ENCODE data around the gene GATAD2A. TPM values are rescaled to one million over a fixed set of nuclear protein-coding genes. Genes with fewer than 3 reads are reported as not detected.

GATAD2A gene
- total RNA-seq, 2 experiments from 2014 or later: 122 to 135 TPM

DNA sequence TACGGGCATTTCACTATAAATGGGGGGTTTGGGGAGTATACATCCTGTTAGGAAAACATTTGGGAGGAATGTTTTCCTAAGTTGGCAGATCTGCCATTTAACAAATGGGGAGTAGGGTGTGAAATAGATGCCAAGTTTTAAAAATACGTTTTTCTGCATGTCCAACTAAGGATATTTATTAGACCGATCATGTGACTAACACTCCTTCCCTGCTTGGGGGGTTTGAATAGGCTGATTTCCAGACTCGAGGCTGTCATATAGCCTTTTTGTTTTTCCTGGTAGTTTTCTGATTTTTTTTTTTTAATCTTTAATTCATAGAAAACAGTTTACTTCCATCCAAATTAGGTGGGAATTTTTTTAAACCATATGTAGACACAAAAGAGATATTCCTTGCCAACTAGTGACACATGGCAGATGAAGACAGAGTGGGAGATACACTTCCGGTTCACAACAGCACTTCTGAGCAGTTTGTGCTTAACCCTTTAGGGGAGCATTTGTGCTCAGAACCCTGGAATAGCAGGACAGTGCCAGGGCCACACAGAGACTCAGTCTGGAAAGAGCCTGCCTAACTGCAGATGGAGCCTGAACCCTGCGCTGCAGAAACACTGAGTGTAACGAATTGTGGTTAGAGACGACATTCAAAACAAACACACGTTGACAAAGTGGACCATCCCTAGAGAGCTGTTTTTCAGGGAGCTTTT lies 5.6 kb upstream of the GATAD2A start:
- no peaks in the 10 kb centered on the region for H3K36me3 Mint-ChIP-seq (ENCODE audit: low read depth)
- no peak for DNase-seq
- H3K4me1 Mint-ChIP-seq: peaks cover 36% of the 10 kb centered on the region
- POLR2A ChIA-PET: no interaction called here
- H3K27me3 Mint-ChIP-seq: no peaks in the 10 kb centered on the region
- H3K27ac Mint-ChIP-seq: no peak overlapping the region
- CTCF ChIA-PET: interaction anchor here (0.9 to 1.6 kb wide), 2 partner anchors 36 to 91 kb away, joined by 4 read pairs; no protein-coding TSS in a partner anchor
- no peaks in the 10 kb centered on the region for H3K9me3 Mint-ChIP-seq
- no peak overlapping the region for H3K4me3 Mint-ChIP-seq

DNA sequence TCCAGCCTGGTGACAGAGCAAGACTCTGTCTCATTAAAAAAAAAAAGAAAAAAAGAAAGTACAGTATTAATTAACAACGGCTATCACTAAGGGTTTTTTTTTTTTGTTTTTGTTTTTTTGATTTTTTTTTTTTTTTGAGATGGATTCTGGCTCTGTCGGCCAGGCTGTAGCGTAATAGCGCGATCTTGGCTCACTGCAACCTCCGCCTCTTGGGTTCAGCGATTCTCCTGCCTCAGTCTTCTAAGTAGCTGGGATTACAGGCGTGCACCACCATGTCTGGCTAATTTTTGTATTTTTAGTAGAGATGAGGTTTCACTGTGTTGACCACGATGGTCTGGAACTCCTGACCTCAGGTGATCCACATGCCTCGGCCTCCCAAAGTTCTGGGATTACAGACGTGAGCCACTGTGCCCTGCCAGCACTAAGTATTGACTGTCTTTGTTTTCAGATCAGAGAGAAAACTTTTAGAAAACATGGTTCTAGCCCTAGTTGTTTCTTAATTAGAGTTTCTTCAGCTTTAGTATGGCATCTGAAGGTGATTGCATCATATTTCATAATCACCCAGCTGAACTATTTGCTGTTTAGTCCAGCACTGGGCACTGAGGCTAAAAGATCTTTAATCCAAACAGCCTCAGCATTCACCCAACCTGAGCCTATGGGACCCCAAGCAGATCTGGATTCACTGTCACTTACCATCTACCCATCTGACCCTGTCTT lies 2.7 kb upstream of the GATAD2A start:
- DNase-seq: no peak
- CTCF ChIA-PET: interaction anchor here (1.6 kb wide), 1 partner anchor 43 kb away, joined by 3 read pairs; no protein-coding TSS in a partner anchor
- Mint-ChIP-seq H3K9me3 (no peaks in the 10 kb centered on the region), H3K36me3 (ENCODE audit: low read depth) (peaks cover 6% of the 10 kb centered on the region), H3K4me1 (peaks cover 47% of the 10 kb centered on the region), H3K4me3 (no peak overlapping the region), H3K27ac (no peak overlapping the region), H3K27me3 (no peaks in the 10 kb centered on the region)
- POLR2A ChIA-PET: no interaction called here

DNA sequence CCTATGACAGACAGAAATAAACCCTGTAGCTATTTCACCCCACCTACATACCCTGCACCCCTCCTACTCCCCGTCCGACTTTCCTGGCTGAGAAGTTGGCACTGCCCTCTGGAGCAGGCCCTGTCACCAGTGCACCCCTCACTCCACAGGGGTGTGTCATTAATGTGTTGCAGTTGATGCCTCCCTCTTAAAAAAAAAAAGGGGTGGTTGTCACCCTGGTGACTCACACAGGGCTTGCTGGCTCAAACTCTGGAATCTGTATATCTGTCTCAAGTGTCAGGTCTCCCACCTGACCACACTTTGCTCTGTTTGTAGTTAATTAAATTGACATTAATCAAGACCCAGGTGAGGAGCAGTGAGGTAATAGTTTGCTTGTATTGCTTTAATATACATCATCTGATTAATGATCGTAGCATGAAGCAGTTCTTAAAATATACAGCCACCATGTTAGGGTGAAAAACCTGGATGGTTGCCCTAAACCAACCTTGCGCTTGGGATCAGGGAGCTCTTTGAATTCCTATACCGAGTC lies 2.0 kb upstream of the GATAD2A start:
- ChIA-PET CTCF (no interaction called here), POLR2A (no interaction called here)
- Mint-ChIP-seq H3K27ac (no peak overlapping the region), H3K36me3 (ENCODE audit: low read depth) (peaks cover 6% of the 10 kb centered on the region), H3K27me3 (no peaks in the 10 kb centered on the region), H3K4me1 (peaks cover 53% of the 10 kb centered on the region), H3K9me3 (no peaks in the 10 kb centered on the region), H3K4me3 (no peak overlapping the region)
- DNase-seq: no peak

DNA sequence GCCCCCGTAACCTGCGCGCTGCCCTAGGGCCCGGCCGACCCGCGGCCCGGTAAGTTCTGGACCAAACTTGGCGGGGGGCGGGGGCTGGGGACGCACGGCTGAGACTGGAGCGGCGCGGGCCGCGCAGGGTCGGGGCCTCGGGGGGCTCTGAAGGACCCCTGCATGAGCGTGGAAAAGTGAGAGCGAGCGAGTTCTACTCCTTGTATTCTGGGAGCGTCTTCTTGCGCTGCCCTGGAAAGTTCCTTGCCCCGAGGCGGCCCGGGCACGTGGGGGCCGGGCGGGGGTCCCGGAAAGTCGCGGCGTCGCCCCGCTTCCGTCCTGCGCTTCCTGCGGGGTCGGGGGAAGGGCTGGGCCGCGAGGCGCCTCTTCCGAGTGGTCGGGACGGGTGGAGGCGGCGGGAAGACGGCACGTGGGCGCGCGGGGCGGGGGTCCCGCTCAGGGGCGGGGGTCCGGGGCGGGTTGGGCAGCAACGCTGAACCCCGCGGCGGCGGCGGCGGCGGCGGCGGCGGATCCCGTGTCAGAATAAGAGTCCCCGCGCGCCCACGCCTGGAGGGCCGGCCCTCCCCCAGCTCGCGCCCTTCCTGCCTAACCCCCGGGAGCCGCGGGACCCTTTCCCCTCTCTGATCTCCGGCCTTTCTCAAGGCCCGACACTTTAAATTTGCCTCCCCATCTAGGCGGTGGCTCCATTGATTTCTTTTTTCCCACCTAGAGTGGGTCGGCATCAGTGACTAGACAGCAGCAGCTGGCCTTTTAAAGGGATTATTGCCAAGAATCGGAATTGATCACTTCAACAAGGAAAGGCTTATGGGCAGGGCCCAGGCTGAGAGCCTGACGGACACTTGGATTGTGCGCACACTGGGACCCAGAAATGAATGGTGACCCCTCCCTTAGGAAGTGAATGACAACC lies 749 bp downstream of the GATAD2A start:
- Mint-ChIP-seq H3K9me3 (no peaks in the 10 kb centered on the region), H3K4me3 (peak overlapping the region; percentile 93), H3K27ac (peak overlapping the region; percentile 92), H3K4me1 (peaks cover 71% of the 10 kb centered on the region), H3K36me3 (ENCODE audit: low read depth) (peaks cover 8% of the 10 kb centered on the region), H3K27me3 (no peaks in the 10 kb centered on the region)
- ChIA-PET CTCF (interaction anchor here (1.0 to 2.1 kb wide), 10 partner anchors 10 to 84 kb away, joined by 3 to 6 read pairs (median 4); no protein-coding TSS in a partner anchor), POLR2A (interaction anchor here (0.5 to 1.2 kb wide), 3 partner anchors 30 to 266 kb away, joined by 3 to 8 read pairs (median 3); no protein-coding TSS in a partner anchor)
- peak; percentile 54 for DNase-seq

DNA sequence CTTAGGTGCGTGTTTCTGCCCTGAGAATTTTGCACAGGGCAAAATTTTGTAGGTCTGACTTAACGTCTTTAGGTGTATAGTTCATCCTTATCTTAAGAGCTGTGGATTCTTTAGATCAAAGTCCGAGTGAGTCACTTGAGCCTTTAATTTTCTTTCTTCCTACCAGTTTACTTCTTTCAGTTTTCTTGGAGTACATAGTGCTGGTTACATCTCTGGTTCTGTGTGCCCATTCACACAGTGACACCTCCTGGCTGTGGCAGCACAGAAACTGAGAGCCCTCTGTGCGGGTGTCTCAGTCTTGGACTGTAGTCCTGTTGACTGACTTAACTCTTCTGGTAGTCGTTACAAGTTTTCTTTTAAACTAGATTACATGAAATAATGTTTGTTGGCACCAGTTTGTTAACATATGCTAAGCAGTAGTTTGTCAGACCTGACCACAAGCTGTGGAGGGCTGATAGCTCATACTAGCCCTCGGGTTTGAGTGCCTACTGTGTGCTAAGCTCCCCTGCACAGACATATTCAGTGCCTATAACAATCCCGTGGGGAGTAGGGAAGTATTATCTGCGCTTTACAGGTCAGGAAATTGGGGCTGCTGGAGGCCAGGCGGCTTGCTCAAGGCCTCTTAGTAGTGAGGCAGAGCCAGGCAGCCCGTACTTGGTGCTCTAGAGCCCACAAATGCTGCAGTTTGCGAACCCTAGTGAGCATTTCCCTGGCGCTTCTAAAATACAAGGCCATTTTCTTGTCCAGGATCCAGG lies 1.6 kb downstream of the GATAD2A start:
- peak; percentile 61 for DNase-seq
- H3K27me3 Mint-ChIP-seq: no peaks in the 10 kb centered on the region
- no peaks in the 10 kb centered on the region for H3K9me3 Mint-ChIP-seq
- CTCF ChIA-PET: interaction anchor here (1.0 to 2.1 kb wide), 4 partner anchors 16 to 69 kb away, joined by 3 to 6 read pairs (median 4); no protein-coding TSS in a partner anchor
- POLR2A ChIA-PET: interaction anchor here (1.2 kb wide), 1 partner anchor 84 kb away, joined by 3 read pairs; no protein-coding TSS in a partner anchor
- H3K36me3 Mint-ChIP-seq (ENCODE audit: low read depth): peaks cover 10% of the 10 kb centered on the region
- peaks cover 72% of the 10 kb centered on the region for H3K4me1 Mint-ChIP-seq
- peak overlapping the region; percentile 92 for H3K27ac Mint-ChIP-seq
- peak overlapping the region; percentile 93 for H3K4me3 Mint-ChIP-seq

DNA sequence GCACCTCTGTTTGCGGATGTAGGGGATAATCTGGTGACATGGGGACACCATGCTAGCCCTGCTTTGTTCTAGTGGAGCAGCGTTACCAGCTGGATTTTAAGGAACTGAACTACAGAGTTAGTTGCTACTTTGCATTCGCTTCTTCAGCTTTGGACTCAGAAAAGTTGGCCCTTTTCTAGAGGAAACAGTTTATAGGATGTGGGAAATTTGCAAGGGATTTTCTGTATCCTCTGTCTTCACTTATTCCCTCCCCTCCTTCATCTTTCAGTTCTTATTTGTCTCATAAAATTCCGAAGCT lies 2.1 kb downstream of the GATAD2A start:
- ChIA-PET CTCF (interaction anchor here (1.1 kb wide), 1 partner anchor 35 kb away, joined by 4 read pairs; no protein-coding TSS in a partner anchor), POLR2A (no interaction called here)
- Mint-ChIP-seq H3K4me1 (peaks cover 74% of the 10 kb centered on the region), H3K9me3 (no peaks in the 10 kb centered on the region), H3K27ac (no peak overlapping the region), H3K27me3 (no peaks in the 10 kb centered on the region), H3K36me3 (ENCODE audit: low read depth) (peaks cover 12% of the 10 kb centered on the region), H3K4me3 (peak overlapping the region; percentile 93)
- no peak for DNase-seq

DNA sequence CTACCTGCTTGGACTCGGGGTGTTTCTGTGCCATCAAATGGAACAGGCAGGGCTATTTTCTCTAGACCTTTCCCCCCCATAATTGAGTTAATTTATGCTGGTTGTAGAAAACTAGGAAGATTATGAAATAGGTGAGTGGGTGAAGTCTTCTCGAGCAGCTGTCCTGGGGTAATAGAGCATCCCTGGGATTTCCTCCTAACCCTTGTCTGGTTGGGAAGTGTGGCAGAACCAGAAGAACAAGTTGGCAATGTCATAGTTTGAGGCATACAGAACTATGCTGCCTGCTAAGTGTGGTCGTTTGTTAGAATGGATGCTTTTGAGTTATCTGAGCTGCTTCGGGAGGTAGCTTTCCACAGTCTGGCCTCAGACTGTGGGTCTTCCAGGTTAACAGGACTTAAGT lies 3.7 kb downstream of the GATAD2A start:
- H3K36me3 Mint-ChIP-seq (ENCODE audit: low read depth): peaks cover 23% of the 10 kb centered on the region
- H3K27me3 Mint-ChIP-seq: no peaks in the 10 kb centered on the region
- DNase-seq: no peak
- ChIA-PET CTCF (interaction anchor here (0.5 kb wide), 1 partner anchor 1515 kb away, joined by 4 read pairs; no protein-coding TSS in a partner anchor), POLR2A (no interaction called here)
- H3K9me3 Mint-ChIP-seq: no peaks in the 10 kb centered on the region
- peaks cover 75% of the 10 kb centered on the region for H3K4me1 Mint-ChIP-seq
- H3K27ac Mint-ChIP-seq: peak overlapping the region; percentile 19
- no peak overlapping the region for H3K4me3 Mint-ChIP-seq

DNA sequence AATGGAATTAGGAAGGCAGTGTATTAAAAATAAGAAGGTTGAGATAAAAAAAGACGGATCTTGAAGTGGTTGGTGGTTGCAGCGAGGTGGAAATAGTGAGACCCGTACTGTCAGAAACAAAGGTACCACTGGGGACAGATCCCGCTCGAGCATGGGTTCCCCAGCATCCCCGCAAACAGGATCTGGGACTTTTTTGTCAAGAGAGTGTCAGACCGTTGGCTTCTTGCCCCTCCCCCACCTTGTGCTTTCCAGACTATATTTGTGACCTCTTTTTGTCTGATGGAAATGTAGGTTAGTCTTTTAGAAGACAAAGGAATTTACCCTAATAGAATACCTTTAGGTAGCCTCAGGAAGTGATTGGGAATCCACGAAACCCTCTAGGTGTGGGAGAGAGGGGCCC lies 4.2 kb downstream of the GATAD2A start:
- no peak overlapping the region for H3K4me3 Mint-ChIP-seq
- H3K9me3 Mint-ChIP-seq: no peaks in the 10 kb centered on the region
- peaks cover 23% of the 10 kb centered on the region for H3K36me3 Mint-ChIP-seq (ENCODE audit: low read depth)
- peaks cover 74% of the 10 kb centered on the region for H3K4me1 Mint-ChIP-seq
- POLR2A ChIA-PET: no interaction called here
- no peaks in the 10 kb centered on the region for H3K27me3 Mint-ChIP-seq
- no peak overlapping the region for H3K27ac Mint-ChIP-seq
- CTCF ChIA-PET: interaction anchor here (0.5 kb wide), 1 partner anchor 1515 kb away, joined by 4 read pairs; no protein-coding TSS in a partner anchor
- no peak for DNase-seq

DNA sequence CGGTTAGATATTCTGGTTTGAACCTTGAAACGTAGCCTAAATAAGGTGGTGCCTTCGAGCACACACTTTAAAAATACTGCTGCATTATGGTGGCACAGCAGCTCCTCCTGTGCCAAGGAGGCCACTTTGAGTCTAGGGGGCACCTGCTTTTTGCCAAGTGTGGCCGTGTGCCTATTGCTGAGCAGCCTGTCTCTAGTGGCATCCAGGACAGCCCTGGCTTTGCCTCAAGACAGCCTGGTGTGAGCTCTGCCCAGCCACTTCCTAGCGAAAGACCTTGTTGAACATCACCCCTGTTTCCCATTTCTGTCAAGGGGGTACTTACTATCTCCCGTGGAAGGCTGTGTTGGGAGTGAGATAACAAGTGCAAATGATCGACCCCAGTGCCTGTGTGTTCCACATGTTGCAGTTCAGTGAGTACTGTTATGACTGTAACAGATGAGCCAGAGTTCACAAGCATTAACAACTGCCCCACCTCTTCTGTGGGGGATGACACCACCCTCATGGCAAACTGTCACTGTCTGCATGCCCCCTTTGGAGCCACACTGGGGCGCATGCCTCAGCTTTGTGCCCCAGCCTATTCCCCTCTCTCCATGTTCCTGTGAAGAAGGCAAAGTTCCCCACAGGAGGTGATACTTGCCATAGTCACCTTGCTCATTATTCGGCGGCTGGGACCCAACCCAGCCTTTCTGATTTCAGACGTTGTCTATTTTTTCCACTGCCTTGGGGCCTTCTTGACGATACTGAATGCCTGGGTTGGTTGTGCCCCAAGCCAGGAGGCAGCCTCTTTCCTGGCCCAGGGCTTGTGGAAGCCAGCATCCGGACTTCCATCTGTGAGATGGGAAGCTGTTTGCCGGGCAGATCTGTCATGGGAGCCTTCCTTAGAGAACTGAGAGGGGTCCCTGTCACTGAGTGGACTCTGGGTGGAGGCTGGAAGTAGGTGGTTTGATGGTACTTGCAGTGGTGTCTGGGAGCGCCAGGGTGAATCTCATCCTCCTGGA lies 5.4 kb downstream of the GATAD2A start:
- H3K27me3 Mint-ChIP-seq: no peaks in the 10 kb centered on the region
- ChIA-PET POLR2A (no interaction called here), CTCF (interaction anchor here (0.5 to 0.8 kb wide), 2 partner anchors 9 to 79 kb away, joined by 3 read pairs; no protein-coding TSS in a partner anchor)
- no peaks in the 10 kb centered on the region for H3K9me3 Mint-ChIP-seq
- peaks cover 70% of the 10 kb centered on the region for H3K4me1 Mint-ChIP-seq
- no peak overlapping the region for H3K4me3 Mint-ChIP-seq
- no peak for DNase-seq
- peak overlapping the region; percentile 19 for H3K27ac Mint-ChIP-seq
- peaks cover 25% of the 10 kb centered on the region for H3K36me3 Mint-ChIP-seq (ENCODE audit: low read depth)

DNA sequence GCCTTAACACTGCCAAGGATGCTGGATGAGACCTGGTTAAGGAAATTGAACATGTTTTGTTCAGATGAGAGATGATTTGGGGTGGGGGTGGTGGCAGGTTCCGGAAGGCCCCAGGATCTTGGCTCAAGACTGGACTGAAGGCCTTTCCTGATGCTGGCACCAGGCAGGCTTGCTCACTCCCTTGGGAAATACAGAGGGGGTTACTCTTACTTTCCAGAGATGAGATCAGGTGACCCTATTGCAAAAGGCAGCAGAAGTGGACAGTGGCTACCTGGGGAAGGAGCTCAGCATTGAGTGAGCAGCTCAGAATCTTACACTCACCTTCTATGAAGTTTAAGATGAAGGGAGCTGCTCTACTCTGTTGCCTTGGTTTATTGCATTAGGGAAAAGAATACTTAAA lies 10.8 kb downstream of the GATAD2A start:
- Mint-ChIP-seq H3K36me3 (ENCODE audit: low read depth) (peaks cover 28% of the 10 kb centered on the region), H3K9me3 (no peaks in the 10 kb centered on the region), H3K27ac (no peak overlapping the region), H3K4me3 (no peak overlapping the region), H3K27me3 (no peaks in the 10 kb centered on the region), H3K4me1 (peaks cover 61% of the 10 kb centered on the region)
- CTCF ChIA-PET: interaction anchor here (0.8 to 1.0 kb wide), 3 partner anchors 11 to 75 kb away, joined by 3 to 4 read pairs (median 4); no protein-coding TSS in a partner anchor
- POLR2A ChIA-PET: no interaction called here
- no peak for DNase-seq

DNA sequence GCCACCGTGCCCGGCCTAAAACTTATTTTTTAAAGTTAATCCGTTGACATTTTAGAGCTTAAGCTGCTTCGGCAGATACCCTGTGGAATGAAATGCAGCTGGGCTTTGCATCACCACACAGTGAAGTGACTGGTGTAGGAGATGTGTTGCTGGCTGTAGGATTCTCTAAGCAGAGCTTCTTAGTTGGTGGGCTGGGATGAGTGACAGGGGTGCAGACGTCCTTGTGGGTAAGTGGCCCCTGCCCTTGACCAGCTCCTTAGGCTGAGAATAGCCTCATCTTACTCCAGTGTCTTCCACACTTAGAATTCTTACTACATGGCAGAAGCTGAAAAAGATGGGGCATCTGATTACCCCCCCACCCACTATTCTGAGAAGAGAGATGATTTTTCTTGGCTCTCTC lies 11.6 kb downstream of the GATAD2A start:
- ChIA-PET CTCF (interaction anchor here (0.8 to 0.9 kb wide), 2 partner anchors 10 to 33 kb away, joined by 3 to 4 read pairs; no protein-coding TSS in a partner anchor), POLR2A (no interaction called here)
- Mint-ChIP-seq H3K36me3 (ENCODE audit: low read depth) (peaks cover 28% of the 10 kb centered on the region), H3K27ac (peak overlapping the region; percentile 54), H3K27me3 (no peaks in the 10 kb centered on the region), H3K4me1 (peaks cover 61% of the 10 kb centered on the region), H3K4me3 (no peak overlapping the region), H3K9me3 (no peaks in the 10 kb centered on the region)
- DNase-seq: no peak
